ENCODE data around the gene FKBP11.

The FKBP11 gene

DNA sequence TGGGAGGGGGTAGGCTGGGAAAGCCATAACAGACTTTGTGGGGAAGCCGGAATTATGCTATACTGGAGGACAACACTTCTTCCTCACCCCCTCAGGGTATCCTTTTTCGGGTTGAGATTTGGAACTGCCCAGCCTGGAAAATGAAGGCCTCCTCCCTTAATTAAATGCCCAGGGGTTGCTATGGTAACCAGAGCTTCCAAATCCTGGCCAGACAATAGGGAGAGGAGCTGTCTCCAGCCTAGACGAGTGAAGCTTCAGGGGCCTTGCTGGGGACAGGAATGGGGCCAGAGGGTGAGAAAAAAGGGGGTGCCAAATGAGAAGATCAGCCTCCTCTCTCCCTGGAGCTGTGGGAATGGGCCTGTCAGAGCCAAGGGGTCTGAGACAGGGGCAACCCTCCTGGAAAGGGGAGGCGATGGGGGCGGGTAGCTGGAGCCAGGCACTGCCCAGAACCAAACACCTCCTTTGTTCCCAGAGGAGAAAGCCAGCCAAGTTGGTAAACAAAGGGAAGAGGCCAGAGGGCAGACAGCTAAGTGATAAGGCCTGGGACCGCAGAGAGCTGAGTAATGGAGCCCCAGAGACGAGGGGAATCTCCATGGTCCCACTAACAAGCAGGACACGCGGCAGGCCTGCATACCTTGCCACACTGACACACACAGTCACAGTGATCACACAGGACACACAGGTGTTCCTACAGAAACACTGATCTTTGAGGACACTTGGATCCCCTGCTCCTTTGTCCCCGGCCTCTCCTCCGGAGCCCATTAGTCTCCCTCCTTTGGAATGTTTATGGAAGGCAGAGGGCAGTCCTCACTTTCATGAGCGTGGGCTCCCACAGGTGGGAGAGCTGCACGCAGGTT is 41.8 kb downstream of the FKBP11 start:
- H3K27ac Mint-ChIP-seq: peak overlapping the region; percentile 99
- peaks cover 6% of the 10 kb centered on the region for H3K27me3 Mint-ChIP-seq (ENCODE audit: low read depth, poor library complexity)
- DNase-seq: no peak
- H3K4me3 Mint-ChIP-seq: peak overlapping the region; percentile 52
- H3K36me3 Mint-ChIP-seq (ENCODE audit: low read depth): no peaks in the 10 kb centered on the region
- TF ChIP-seq, protein P1, sequence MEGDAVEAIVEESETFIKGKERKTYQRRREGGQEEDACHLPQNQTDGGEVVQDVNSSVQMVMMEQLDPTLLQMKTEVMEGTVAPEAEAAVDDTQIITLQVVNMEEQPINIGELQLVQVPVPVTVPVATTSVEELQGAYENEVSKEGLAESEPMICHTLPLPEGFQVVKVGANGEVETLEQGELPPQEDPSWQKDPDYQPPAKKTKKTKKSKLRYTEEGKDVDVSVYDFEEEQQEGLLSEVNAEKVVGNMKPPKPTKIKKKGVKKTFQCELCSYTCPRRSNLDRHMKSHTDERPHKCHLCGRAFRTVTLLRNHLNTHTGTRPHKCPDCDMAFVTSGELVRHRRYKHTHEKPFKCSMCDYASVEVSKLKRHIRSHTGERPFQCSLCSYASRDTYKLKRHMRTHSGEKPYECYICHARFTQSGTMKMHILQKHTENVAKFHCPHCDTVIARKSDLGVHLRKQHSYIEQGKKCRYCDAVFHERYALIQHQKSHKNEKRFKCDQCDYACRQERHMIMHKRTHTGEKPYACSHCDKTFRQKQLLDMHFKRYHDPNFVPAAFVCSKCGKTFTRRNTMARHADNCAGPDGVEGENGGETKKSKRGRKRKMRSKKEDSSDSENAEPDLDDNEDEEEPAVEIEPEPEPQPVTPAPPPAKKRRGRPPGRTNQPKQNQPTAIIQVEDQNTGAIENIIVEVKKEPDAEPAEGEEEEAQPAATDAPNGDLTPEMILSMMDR (IDR thresholded peaks at IDR 0.05): no peak
- H3K4me1 Mint-ChIP-seq: peaks cover 66% of the 10 kb centered on the region
- H3K9me3 Mint-ChIP-seq: no peaks in the 10 kb centered on the region

DNA sequence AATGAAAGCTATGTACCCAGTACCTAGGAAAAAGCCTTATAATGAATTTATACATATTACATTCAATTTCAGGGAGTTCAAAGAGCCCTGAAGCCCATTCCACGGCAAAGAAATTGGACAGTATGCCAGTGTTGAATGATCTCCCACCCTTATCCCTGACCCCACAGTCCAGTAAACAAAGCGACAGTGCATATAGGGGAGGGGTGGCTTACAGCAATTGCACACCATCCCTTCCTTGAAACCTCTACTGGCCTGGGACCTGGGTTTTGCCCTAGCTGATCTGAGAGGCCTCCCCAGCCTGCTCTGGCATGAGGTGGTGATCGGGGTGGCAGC is 42.4 kb downstream of the FKBP11 start:
- Mint-ChIP-seq H3K9me3 (no peaks in the 10 kb centered on the region), H3K27ac (peak overlapping the region; percentile 99), H3K4me1 (peaks cover 65% of the 10 kb centered on the region), H3K27me3 (ENCODE audit: low read depth, poor library complexity) (peaks cover 6% of the 10 kb centered on the region), H3K4me3 (peak overlapping the region; percentile 18), H3K36me3 (ENCODE audit: low read depth) (no peaks in the 10 kb centered on the region)
- DNase-seq: no peak
- TF ChIP-seq, protein P1 (IDR thresholded peaks at IDR 0.05): no peak

DNA sequence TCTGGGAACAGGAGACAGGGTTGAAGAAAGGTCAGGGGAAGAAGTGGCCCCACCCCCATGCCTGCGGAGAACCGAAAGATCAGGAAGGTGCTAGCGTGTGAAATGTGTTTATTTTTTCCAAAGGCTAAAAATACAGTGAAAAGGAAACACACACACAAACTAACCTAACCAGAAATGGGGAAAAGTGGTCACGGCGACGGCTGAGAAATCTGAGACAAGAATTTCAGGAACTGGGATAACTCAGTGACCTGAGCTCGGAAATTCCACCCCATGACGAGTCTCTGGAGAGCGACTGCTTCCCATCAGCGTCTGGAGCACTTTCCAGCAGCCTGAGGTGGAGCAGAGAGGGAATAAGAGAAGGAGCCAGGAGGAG is 43.0 kb downstream of the FKBP11 start:
- H3K27ac Mint-ChIP-seq: peak overlapping the region; percentile 99

DNA sequence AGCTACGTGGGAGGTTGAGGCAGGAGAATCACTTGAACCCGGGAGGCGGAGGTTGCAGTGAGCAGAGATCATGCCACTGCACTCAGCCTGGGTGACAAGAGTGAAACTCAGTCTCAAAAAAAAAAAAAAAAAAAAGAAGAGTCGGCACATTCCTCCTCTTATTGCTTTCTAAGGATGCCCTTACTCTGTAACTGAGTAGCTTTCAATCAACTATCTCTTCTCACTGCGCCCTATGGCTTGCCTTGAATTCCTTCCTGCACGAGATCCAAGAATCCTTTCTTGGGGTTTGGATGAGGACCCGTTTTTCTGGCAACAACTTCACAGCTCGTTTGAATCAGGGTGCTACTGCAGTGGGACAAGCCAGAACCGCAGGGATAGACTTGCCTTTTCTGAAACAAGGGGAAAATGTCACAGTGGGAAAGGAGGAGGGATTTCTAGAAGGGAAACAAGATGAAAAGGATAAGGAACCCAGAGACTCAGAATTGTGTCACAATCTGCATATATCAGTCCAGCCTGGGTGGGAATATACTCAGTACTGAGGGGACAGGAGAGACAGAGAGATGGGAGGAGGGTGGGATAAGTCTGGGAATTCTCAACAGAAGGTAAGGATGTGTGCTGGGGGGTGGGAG is 43.5 kb downstream of the FKBP11 start:
- Mint-ChIP-seq H3K27me3 (ENCODE audit: low read depth, poor library complexity) (peaks cover 8% of the 10 kb centered on the region), H3K4me3 (peak overlapping the region; percentile 76), H3K4me1 (peaks cover 60% of the 10 kb centered on the region), H3K9me3 (no peaks in the 10 kb centered on the region), H3K27ac (peak overlapping the region; percentile 99), H3K36me3 (ENCODE audit: low read depth) (no peaks in the 10 kb centered on the region)
- DNase-seq: no peak
- TF ChIP-seq, protein P1 (IDR thresholded peaks at IDR 0.05): no peak

More for the DNA sequence above, 43.0 kb downstream of the FKBP11 start:
- Mint-ChIP-seq H3K9me3 (no peaks in the 10 kb centered on the region), H3K4me3 (peak overlapping the region; percentile 76), H3K36me3 (ENCODE audit: low read depth) (no peaks in the 10 kb centered on the region), H3K27me3 (ENCODE audit: low read depth, poor library complexity) (peaks cover 6% of the 10 kb centered on the region), H3K4me1 (peaks cover 65% of the 10 kb centered on the region)
- peak; percentile 31 for DNase-seq
- TF ChIP-seq, protein P1 (IDR thresholded peaks at IDR 0.05): no peak

DNA sequence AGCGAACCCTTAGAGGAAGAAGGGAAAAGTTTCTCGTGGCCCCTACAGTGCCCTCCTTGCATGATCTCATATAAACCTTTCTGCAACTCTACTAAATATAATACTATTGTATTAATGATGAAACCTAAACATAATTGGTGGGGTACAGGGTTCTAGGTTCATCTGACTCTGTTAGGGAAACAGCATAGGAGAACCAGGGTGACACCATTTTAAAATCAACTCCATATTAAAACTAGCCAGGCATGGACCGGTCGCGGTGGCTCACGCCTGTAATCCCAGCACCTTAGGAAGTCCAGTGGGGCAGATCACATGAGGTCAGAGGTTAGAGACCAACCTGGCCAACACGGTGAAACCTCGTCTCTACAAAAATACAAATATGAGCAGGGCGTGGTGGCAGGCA is 44.6 kb downstream of the FKBP11 start:
- no peaks in the 10 kb centered on the region for H3K36me3 Mint-ChIP-seq (ENCODE audit: low read depth)

More for the DNA sequence above, 44.6 kb downstream of the FKBP11 start:
- peak overlapping the region; percentile 3 for H3K27ac Mint-ChIP-seq
- no peak for DNase-seq
- H3K4me3 Mint-ChIP-seq: no peak overlapping the region
- peaks cover 8% of the 10 kb centered on the region for H3K27me3 Mint-ChIP-seq (ENCODE audit: low read depth, poor library complexity)
- H3K4me1 Mint-ChIP-seq: peaks cover 61% of the 10 kb centered on the region
- no peaks in the 10 kb centered on the region for H3K9me3 Mint-ChIP-seq
- TF ChIP-seq, protein P1 (IDR thresholded peaks at IDR 0.05): no peak

Measured in nephron progenitor cell (in vitro differentiated cells).